GM18951 (cell line): ENCODE data around the gene ARHGEF10L.

Experiments used
- POLR2A ChIP-seq: IDR thresholded peaks from 4 replicates; pipeline ENCODE4 v1.6.1; 2011; ENCODE audit warnings: mild to moderate bottlenecking; ENCODE audit not compliant: insufficient read length, insufficient read depth; ENCODE audit errors: extremely low read depth
- in situ Hi-C: fragments of 300-500 bp; cut with MboI; formaldehyde crosslinking; loops from one replicate; pipeline ENCODE4 v1.12.0; 2022; ENCODE audit warnings: low sequenced_read_pairs, mixed read lengths, inconsistent platforms; ENCODE audit not compliant: unreplicated experiment

Gene ARHGEF10L

DNA sequence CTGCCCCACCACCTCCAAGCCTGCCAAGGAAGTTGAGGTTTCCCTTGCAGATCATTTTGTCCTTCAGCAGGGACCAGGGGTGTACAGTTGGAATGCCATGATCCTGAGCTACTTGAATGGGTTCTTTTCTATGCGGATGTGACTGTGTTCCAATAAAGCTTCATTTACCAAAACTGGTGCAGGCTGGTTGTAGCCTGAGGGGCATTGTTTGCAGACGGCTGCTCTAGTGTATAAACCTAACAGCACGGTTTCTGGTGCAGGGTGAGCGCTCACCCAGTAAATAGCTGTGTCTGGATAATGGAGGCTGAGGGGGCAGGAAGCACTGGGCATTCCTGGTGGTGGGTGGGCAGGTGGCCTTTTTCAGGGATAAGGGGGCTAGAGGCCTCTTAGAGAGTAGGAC lies 142.9 kb downstream of the ARHGEF10L start:
- in situ Hi-C loops, result no loop called here

GRCh38 chr1:17683598-17683997 lies 144.1 kb downstream of the ARHGEF10L start:
- TF ChIP-seq POLR2A, result no peak
- in situ Hi-C loops, result no loop called here

More for the DNA sequence above, 142.9 kb downstream of the ARHGEF10L start:
- no peak for TF ChIP-seq POLR2A

DNA sequence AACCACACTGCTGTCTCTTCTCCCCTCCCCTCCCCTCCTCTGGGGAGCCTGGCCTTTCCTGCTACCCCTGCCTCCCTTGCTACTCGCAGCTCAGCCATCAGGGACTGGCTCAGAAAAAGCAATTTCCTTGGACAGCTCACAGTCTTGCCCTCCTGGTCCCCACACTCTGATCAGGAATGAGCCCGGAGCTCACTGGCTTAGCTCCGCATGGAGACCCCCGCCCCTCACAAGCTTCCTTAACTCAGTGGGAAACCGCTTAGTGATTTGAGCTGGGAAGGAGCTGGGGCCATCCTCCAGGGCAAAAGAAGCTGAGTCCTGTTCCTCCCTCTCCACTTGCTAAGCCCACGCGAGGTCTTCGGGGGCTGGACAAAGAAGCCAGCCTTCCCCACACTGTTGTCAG lies 145.3 kb downstream of the ARHGEF10L start:
- in situ Hi-C loops, result no loop called here
- no peak for TF ChIP-seq POLR2A

DNA sequence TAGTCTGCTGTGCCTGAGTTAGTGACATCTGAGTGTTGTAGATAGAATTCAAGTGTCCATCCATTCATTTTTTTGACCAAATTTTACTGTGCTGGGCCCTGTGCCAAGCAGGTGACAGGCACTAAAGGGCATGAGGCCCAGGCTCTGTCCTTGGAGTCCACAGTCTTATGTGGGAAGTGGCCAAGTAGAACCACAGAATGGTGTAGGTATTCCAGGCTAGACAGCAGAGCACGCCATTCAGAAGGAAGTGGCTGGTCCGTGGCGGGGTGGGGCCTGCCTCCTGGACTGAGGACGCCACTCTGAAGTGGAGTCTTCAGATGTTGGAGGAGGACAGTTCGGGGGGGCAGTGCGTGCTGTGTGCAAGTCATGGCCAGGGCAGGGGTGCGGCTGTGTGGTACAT lies 146.8 kb downstream of the ARHGEF10L start:
- no peak for TF ChIP-seq POLR2A
- in situ Hi-C loops, result no loop called here

GRCh38 chr1:17687145-17687544 lies 147.6 kb downstream of the ARHGEF10L start:
- in situ Hi-C loops, result no loop called here
- TF ChIP-seq POLR2A, result no peak

DNA sequence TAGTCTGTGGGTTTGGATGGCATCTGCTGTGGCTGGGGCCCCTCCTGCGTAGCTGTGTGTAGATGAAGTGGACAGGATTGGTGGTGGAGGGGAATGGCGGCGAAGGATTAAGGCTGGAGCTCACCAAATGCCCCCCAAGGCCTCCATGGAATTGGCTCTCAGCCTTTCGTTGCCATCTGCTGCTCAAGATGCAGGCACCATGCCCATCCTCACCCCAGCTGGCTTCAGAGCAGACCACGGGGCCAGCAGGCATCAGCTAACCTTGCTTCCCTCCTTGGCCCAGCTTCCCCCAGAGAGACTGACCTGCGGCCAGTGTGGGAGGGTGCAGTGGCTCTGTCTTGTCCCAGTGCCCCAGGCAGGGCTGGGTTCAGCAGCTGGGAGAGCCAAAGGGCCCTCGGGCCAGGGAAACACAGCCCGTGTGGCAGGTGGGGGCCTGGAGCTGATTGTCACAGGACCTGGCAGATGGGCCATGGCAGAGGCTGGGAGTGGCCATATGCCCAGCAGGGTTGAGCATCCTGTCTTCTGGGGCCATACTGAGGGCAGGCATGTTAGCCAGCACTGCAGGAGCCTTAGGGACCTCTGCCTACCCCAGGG lies 148.8 kb downstream of the ARHGEF10L start:
- no peak for TF ChIP-seq POLR2A
- in situ Hi-C loops, result no loop called here

DNA sequence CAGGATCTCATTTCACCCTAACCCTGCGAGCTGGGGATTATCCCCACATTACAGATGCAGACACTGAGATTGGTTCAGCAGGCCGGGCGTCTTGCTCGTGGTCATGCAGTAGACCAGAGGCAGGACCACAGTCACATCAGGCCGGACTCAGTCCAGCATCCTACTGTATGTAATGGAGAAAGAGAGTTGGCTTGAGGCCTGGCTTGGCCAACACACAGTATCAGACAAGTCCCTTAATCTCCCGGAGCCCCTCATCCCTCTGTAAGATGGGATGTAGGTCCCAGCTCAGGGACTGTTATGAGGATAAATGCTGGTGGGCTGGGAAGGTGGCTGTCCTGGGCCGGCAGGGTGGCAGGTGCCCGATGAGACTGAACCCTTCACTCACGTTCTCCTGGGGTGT lies 149.5 kb downstream of the ARHGEF10L start:
- TF ChIP-seq POLR2A, result no peak

GRCh38 chr1:17690906-17691634 lies 151.6 kb downstream of the ARHGEF10L start:
- TF ChIP-seq POLR2A, result no peak
- in situ Hi-C loops, result no loop called here

More for the DNA sequence above, 149.5 kb downstream of the ARHGEF10L start:
- in situ Hi-C loops, result no loop called here

- no peak for TF ChIP-seq POLR2A
Observed at GRCh38 chr1:17692645-17693044, 153.1 kb downstream of the ARHGEF10L start.

GRCh38 chr1:17696417-17697301 lies 157.2 kb downstream of the ARHGEF10L start:
- TF ChIP-seq POLR2A, result no peak
- in situ Hi-C loops, result no loop called here

More at GRCh38 chr1:17692645-17693044, 153.1 kb downstream of the ARHGEF10L start:
- in situ Hi-C loops, result no loop called here

DNA sequence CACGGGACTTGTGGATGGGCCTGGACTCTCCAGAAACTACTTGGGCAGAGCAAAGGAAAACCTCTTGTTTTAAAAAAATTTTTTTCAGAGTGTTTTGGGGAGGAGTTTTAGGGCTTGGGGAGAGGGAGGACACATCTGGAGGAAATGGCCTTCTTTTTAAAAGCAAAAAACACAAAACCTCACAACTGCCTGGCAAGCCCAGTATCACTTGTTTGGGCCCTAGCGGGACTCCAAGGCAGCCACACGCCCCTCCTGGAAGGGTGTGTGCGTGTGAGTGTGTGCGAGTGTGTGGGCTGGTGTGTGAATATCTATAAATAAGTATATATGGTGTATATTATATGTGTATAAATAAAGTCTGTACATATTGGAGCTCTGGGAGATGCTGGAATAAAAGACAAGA lies 158.0 kb downstream of the ARHGEF10L start:
- TF ChIP-seq POLR2A, result no peak
- in situ Hi-C loops, result no loop called here

GRCh38 chr1:17699581-17699980 lies 160.1 kb downstream of the ARHGEF10L start:
- no peak for TF ChIP-seq POLR2A
- in situ Hi-C loops, result no loop called here
